Smooth muscle cell (in vitro differentiated cells): Measurements from ENCODE around the gene BAIAP3. TPM values are rescaled to one million over a fixed set of nuclear protein-coding genes. Genes with fewer than 3 reads are reported as not detected.

Experiments used
- DNase-seq: peaks from one replicate; lab custom pipeline; 2025; ENCODE audit not compliant: unreplicated experiment; lab: John Stamatoyannopoulos, UW
- H2AFZ ChIP-seq: fragments of 200-600 bp; sonication (generic); 2 replicates; pipeline ENCODE4 v1.6.0; 2016; ENCODE audit warnings: antibody characterized with exemption, low read depth, mild to moderate bottlenecking
- H3F3A ChIP-seq: fragments of 200-600 bp; sonication (generic); 2 replicates; pipeline ENCODE4 v1.6.0; 2017; ENCODE audit warnings: antibody characterized with exemption, low read depth
- H3K27ac ChIP-seq: fragments of 200-600 bp; sonication (generic); 2 replicates; pipeline ENCODE4 v1.5.1; 2016; ENCODE audit warnings: low read depth, mild to moderate bottlenecking
- H3K27me3 ChIP-seq: fragments of 200-600 bp; sonication (generic); 2 replicates; pipeline ENCODE4 v1.6.1; 2016; ENCODE audit warnings: low read depth, mild to moderate bottlenecking
- H3K36me3 ChIP-seq: fragments of 200-600 bp; sonication (generic); 2 replicates; pipeline ENCODE4 v1.5.1; 2016; ENCODE audit warnings: low read depth
- H3K4me1 ChIP-seq: fragments of 200-600 bp; sonication (generic); 2 replicates; pipeline ENCODE4 v1.5.1; 2016; ENCODE audit warnings: low read depth
- H3K4me2 ChIP-seq: fragments of 200-600 bp; sonication (generic); 2 replicates; pipeline ENCODE4 v1.6.0; 2016; ENCODE audit warnings: mild to moderate bottlenecking
- H3K4me3 ChIP-seq: fragments of 200-600 bp; sonication (generic); 2 replicates; pipeline ENCODE4 v1.5.1; 2016; ENCODE audit warnings: mild to moderate bottlenecking
- H3K79me2 ChIP-seq: fragments of 200-600 bp; sonication (generic); 2 replicates; pipeline ENCODE4 v1.6.0; 2016; ENCODE audit warnings: low read depth, mild to moderate bottlenecking
- H3K9ac ChIP-seq: fragments of 200-600 bp; sonication (generic); 2 replicates; pipeline ENCODE4 v1.6.0; 2016; ENCODE audit warnings: low read depth
- H3K9me3 ChIP-seq: fragments of 200-600 bp; sonication (generic); replicated peaks from 2 replicates; pipeline ENCODE4 v1.5.1; 2016; ENCODE audit warnings: low read depth
- H4K20me1 ChIP-seq: fragments of 200-600 bp; sonication (generic); 2 replicates; pipeline ENCODE4 v1.6.0; 2016; ENCODE audit warnings: low read depth
- WGBS: methylation state at CpG from one replicate; pipeline ENCODE4 v1.1.7; 2016; ENCODE audit warnings: low lambda C conversion rate; 5-methylcytosine and 5-hydroxymethylcytosine counted together
- polyA plus RNA-seq: library from polyadenylated mRNA; unstranded; fragments of >200 nt; fragmentation: Nextera tagmentation; extraction: Ambion mirVana; gene quantifications from 2 replicates; pipeline ENCODE4 v1.2.1, GENCODE V29; 2016
- total RNA-seq: library from RNA; depleted of rRNA; stranded (reverse); fragments of >200 nt; gene quantifications from 2 replicates; pipeline ENCODE4 v1.2.3, GENCODE V29; 2014
- TF ChIP-seq, protein P1 (sequence below): fragments of 200-600 bp; sonication (generic); IDR thresholded peaks from 2 replicates; pipeline ENCODE4 v1.5.1; 2017; ENCODE audit warnings: borderline replicate concordance, mild to moderate bottlenecking, antibody characterized with exemption; ENCODE audit not compliant: insufficient read depth, poor library complexity, severe bottlenecking

The BAIAP3 gene
- total and polyA plus RNA-seq, 2 experiments from 2014 or later, result 0.31 to 0.51 TPM

DNA sequence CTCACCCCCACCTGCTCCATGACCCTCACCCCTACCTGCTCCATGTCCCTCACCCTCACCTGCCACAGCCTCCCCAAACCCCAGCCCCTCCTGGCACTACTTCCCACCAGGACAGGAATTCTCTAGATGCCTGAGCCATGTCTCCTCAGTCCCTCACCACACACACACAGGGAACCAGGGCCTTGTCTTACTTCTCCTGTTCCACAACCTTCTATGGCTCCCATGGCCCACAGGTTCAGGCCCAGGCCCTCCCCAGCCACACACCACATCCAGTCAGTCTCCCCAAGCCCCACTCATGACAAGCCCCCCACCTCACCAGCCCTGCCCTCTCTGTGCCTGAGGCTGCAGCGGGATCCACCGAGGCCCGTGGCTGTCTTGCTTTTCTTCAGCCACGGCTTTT lies 27.1 kb upstream of the BAIAP3 start:
- Histone ChIP-seq H2AFZ (no peak overlapping the region), H4K20me1 (peaks cover 14% of the 10 kb centered on the region), H3K9me3 (no peaks in the 10 kb centered on the region), H3F3A (peaks cover 5% of the 10 kb centered on the region), H3K4me1 (peaks cover 6% of the 10 kb centered on the region), H3K27ac (no peak overlapping the region), H3K36me3 (no peaks in the 10 kb centered on the region), H3K79me2 (peaks cover 15% of the 10 kb centered on the region), H3K4me2 (no peak overlapping the region), H3K27me3 (no peaks in the 10 kb centered on the region), H3K4me3 (no peak overlapping the region), H3K9ac (no peak overlapping the region)
- TF ChIP-seq, protein P1, sequence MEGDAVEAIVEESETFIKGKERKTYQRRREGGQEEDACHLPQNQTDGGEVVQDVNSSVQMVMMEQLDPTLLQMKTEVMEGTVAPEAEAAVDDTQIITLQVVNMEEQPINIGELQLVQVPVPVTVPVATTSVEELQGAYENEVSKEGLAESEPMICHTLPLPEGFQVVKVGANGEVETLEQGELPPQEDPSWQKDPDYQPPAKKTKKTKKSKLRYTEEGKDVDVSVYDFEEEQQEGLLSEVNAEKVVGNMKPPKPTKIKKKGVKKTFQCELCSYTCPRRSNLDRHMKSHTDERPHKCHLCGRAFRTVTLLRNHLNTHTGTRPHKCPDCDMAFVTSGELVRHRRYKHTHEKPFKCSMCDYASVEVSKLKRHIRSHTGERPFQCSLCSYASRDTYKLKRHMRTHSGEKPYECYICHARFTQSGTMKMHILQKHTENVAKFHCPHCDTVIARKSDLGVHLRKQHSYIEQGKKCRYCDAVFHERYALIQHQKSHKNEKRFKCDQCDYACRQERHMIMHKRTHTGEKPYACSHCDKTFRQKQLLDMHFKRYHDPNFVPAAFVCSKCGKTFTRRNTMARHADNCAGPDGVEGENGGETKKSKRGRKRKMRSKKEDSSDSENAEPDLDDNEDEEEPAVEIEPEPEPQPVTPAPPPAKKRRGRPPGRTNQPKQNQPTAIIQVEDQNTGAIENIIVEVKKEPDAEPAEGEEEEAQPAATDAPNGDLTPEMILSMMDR, result no peak
- 73% methylated on average over 4 of the region's 4 CpGs for WGBS
- DNase-seq, result no peak

DNA sequence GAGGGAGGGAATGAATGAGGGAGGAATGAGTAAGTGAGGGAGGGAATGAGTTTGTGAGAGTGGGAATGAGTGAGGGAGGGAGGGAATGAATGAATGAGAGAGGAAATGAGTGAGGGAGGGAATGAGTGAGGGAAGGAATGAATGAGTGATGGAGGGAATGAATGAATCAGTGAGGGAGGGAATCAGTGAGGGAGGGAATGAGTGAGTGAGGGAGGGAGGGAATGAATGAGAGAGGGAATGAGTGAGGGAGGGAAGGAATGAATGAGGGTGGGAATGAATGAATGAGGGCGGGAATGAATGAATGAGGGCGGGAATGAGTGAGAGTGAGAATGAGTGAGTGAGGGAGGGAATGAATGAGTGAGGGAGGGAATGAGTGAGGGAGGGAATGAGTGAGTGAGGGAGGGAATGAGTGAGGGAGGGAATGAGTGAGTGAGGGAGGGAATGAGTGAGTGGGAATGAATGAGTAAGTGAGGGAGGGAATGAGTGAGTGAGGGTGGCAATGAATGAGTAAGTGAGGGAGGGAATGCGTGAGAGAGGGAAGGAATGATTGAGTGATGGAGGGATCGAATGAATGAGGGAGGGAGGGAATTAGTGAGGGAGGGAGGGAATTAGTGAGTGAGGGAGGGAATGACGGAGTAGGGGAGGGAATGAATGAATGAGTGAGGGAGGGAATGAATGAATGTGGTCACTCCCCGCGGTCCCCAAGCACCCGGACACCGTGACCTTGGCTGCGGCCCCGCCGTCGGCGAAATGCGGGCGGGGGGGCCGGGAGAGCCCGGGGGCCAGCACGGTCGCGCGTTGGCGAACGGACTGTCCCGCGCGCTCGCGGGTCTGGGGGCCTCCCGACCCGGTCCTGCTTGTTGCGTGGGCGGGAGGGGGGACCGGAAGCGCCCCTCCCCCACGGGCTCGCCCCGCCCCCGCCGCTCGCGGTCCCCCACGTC lies 25.1 kb upstream of the BAIAP3 start:
- no peaks in the 10 kb centered on the region for H3K9me3 ChIP-seq
- H4K20me1 ChIP-seq, result peaks cover 34% of the 10 kb centered on the region
- H3K9ac ChIP-seq, result peak overlapping the region; percentile 99
- no peak for DNase-seq
- H3K79me2 ChIP-seq, result peaks cover 35% of the 10 kb centered on the region
- WGBS, result no CpG with 5 or more reads among the region's 43 CpGs
- TF ChIP-seq, protein P1, result no peak
- H3K27me3 ChIP-seq, result no peaks in the 10 kb centered on the region
- peak overlapping the region; percentile 59 for H3K4me2 ChIP-seq
- peaks cover 15% of the 10 kb centered on the region for H3K4me1 ChIP-seq
- H3K4me3 ChIP-seq, result peak overlapping the region; percentile 64
- H3K36me3 ChIP-seq, result no peaks in the 10 kb centered on the region
- H3K27ac ChIP-seq, result no peak overlapping the region
- H2AFZ ChIP-seq, result no peak overlapping the region
- peaks cover 5% of the 10 kb centered on the region for H3F3A ChIP-seq

DNA sequence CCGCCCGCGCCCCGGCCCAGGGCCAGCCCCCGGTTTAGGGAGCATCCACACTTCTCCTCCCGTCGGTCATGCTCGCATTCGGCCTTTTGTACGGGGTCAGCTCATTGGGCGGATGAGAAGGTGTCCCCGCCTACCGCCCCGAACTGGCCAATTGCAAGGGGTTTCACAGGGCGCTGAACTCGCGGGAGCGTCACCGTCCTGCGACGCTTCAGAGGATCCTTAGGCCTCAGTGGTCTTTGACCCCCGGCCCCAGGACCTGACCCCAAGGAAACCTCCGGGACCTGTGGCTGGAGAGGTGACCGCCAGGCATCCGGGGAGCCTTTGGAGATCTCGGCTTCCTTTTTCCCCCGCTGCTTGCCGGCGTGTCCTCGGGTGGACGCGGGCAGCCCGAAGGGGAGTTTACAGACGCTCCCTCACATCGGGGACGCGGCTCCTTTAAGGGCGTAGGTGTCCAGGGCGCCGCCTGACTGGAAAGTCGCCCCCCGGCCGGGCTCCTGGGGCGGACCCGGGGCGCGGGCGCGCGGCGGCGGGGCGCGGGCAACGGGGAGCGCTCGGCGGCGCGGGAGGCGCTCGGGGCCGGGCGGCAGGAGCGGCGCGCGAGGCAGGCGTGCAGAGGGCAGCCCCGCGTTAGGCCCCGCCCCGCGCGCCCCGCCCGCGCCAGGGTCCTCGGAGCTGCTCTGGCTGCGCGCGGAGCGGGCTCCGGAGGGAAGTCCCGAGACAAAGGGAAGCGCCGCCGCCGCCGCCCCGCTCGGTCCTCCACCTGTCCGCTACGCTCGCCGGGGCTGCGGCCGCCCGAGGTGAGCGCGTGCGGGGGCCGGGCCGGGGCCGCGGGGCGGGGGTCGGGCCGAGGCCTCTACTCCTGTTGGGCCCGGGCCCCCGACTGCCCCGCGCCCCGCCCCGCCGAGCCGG lies 24.2 kb upstream of the BAIAP3 start, which contains the start of gene UBE2I:
Gene UBE2I, plus strand, starts transcription at position 660 of the 909 bp plus-strand sequence. CDS start 4,395 bp downstream, outside the sequence.
- Histone ChIP-seq H3K4me3 (peak within 1 kb of the TSS; percentile 74), H4K20me1 (peaks cover 43% of the 10 kb centered on the region), H3K9me3 (no peaks in the 10 kb centered on the region), H3K4me1 (peaks cover 15% of the 10 kb centered on the region), H2AFZ (peak within 1 kb of the TSS; percentile 88), H3K27ac (peak within 1 kb of the TSS; percentile 96), H3K36me3 (no peaks in the 10 kb centered on the region), H3K79me2 (peaks cover 44% of the 10 kb centered on the region), H3K9ac (peak within 1 kb of the TSS; percentile 99), H3F3A (peaks cover 5% of the 10 kb centered on the region), H3K4me2 (peak within 1 kb of the TSS; percentile 97), H3K27me3 (no peaks in the 10 kb centered on the region)
- peak; percentile 99 for DNase-seq
- WGBS, result under 1% methylated on average over 48 of the region's 117 CpGs
- TF ChIP-seq, protein P1, result no peak
